ENCODE data around the gene RFXAP.
"Not testable (repeated sequence)": the region's sequence is repeated elsewhere in the genome, so short reads cannot be mapped to it uniquely, and the experiment has no call there.

RFXAP gene

GRCh38 chr13:36778083-36778671, 40.8 kb upstream of the RFXAP start:
- peak overlapping the region; percentile 36 for H3K4me3 ChIP-seq (ENCODE audit: low read depth, low read length)
- TF ChIP-seq CTCF (IDR thresholded peaks at IDR 0.05; ENCODE audit: low read depth, low read length, missing control alignments) = no peak
- peak; percentile 57 for DNase-seq (ENCODE audit: low read depth)
- in situ Hi-C loops (cut with HindIII; ENCODE audit: low sequenced_read_pairs) = no loop called here

- H3K4me3 ChIP-seq (ENCODE audit: low read depth, low read length) = no peak overlapping the region
- in situ Hi-C loops (cut with HindIII; ENCODE audit: low sequenced_read_pairs) = no loop called here
- TF ChIP-seq CTCF (IDR thresholded peaks at IDR 0.05; ENCODE audit: low read depth, low read length, missing control alignments) = no peak
- DNase-seq (ENCODE audit: low read depth) = no peak
Measured at GRCh38 chr13:36783890-36784289, 35.1 kb upstream of the RFXAP start.

- DNase-seq (ENCODE audit: low read depth); H3K4me3 ChIP-seq (ENCODE audit: low read depth, low read length); in situ Hi-C loops (cut with HindIII; ENCODE audit: low sequenced_read_pairs): not testable (repeated sequence)
Measured at GRCh38 chr13:36786175-36786574, 32.8 kb upstream of the RFXAP start.

GRCh38 chr13:36787181-36787580, 31.8 kb upstream of the RFXAP start:
- H3K4me3 ChIP-seq (ENCODE audit: low read depth, low read length) = no peak overlapping the region
- in situ Hi-C loops (cut with HindIII; ENCODE audit: low sequenced_read_pairs) = no loop called here
- DNase-seq (ENCODE audit: low read depth) = no peak
- no peak for TF ChIP-seq CTCF (IDR thresholded peaks at IDR 0.05; ENCODE audit: low read depth, low read length, missing control alignments)

- in situ Hi-C loops (cut with HindIII; ENCODE audit: low sequenced_read_pairs) = no loop called here
- no peak for TF ChIP-seq CTCF (IDR thresholded peaks at IDR 0.05; ENCODE audit: low read depth, low read length, missing control alignments)
- H3K4me3 ChIP-seq (ENCODE audit: low read depth, low read length) = no peak overlapping the region
- DNase-seq (ENCODE audit: low read depth) = no peak
Measured at GRCh38 chr13:36788276-36788675, 30.7 kb upstream of the RFXAP start.

GRCh38 chr13:36789061-36789460, 30.0 kb upstream of the RFXAP start:
- no peak for TF ChIP-seq CTCF (IDR thresholded peaks at IDR 0.05; ENCODE audit: low read depth, low read length, missing control alignments)
- DNase-seq (ENCODE audit: low read depth) = no peak
- in situ Hi-C loops (cut with HindIII; ENCODE audit: low sequenced_read_pairs) = no loop called here
- H3K4me3 ChIP-seq (ENCODE audit: low read depth, low read length) = no peak overlapping the region

- in situ Hi-C loops (cut with HindIII; ENCODE audit: low sequenced_read_pairs) = no loop called here
- TF ChIP-seq CTCF (IDR thresholded peaks at IDR 0.05; ENCODE audit: low read depth, low read length, missing control alignments) = no peak
- no peak for DNase-seq (ENCODE audit: low read depth)
- H3K4me3 ChIP-seq (ENCODE audit: low read depth, low read length) = no peak overlapping the region
Measured at GRCh38 chr13:36789730-36790129, 29.3 kb upstream of the RFXAP start.
